Testis (tissue), 2 donors: ENCODE data around the gene INSIG2.

Experiments used
- CTCF ChIP-seq, 3 experiments: fragments of 450-650 bp in 2 of 3; fragments of 200-600 bp in 1 of 3; sonication (generic) in 1 of 3; IDR thresholded peaks; one replicate each; pipeline ENCODE4 v1.5.1; 2016 to 2019; ENCODE audit warnings: antibody characterized with exemption in 3 of 3, mild to moderate bottlenecking in 2 of 3, moderate library complexity in 1 of 3
- POLR2A ChIP-seq: fragments of 450-650 bp; IDR thresholded peaks from one replicate; pipeline ENCODE4 v1.6.1; 2017; ENCODE audit warnings: antibody characterized with exemption, mild to moderate bottlenecking, moderate library complexity

GRCh38 chr2:118046634-118047210 lies 41.5 kb upstream of the INSIG2 start:
- TF ChIP-seq CTCF (IDR thresholded peaks at IDR 0.05) = peak; percentile 31 to 36 (median 33)
- no peak for TF ChIP-seq POLR2A
